Stimulated activated CD4-positive, alpha-beta T cell treated with anti-CD3 and anti-CD28 coated beads, Interleukin-1b, Interleukin-23, amount 100 ng/mL, for 1 hour (primary cell): ENCODE measurements around the gene BMAL1.

Source experiments
- DNase-seq, 2 donors: peaks; one replicate each; pipeline ENCODE4 v3.0.0-alpha.2; 2020; ENCODE audit warnings: low read depth in 2 of 2

BMAL1 gene

GRCh38 chr11:13291361-13291760 is 13.8 kb downstream of the BMAL1 start:
- no peak for DNase-seq

- DNase-seq, result no peak
Observed at GRCh38 chr11:13291800-13292199, 14.2 kb downstream of the BMAL1 start.

GRCh38 chr11:13292970-13293369 is 15.4 kb downstream of the BMAL1 start:
- DNase-seq, result no peak

- DNase-seq, result no peak
Observed at GRCh38 chr11:13294178-13294577, 16.6 kb downstream of the BMAL1 start.

- DNase-seq, result no peak
Observed at GRCh38 chr11:13294771-13295579, 17.4 kb downstream of the BMAL1 start.

- DNase-seq, result no peak
Observed at GRCh38 chr11:13297308-13297916, 19.8 kb downstream of the BMAL1 start.

GRCh38 chr11:13297917-13298356 is 20.3 kb downstream of the BMAL1 start:
- no peak for DNase-seq

- DNase-seq, result no peak
Observed at GRCh38 chr11:13298765-13299164, 21.2 kb downstream of the BMAL1 start.

GRCh38 chr11:13301522-13301921 is 23.9 kb downstream of the BMAL1 start:
- DNase-seq, result no peak

- DNase-seq, result no peak
Observed at GRCh38 chr11:13302420-13302958, 24.9 kb downstream of the BMAL1 start.

- no peak for DNase-seq
Observed at GRCh38 chr11:13303668-13304649, 26.4 kb downstream of the BMAL1 start.

GRCh38 chr11:13304655-13305335 is 27.2 kb downstream of the BMAL1 start:
- no peak for DNase-seq

GRCh38 chr11:13308704-13309103 is 31.1 kb downstream of the BMAL1 start:
- DNase-seq, result no peak

- no peak for DNase-seq
Observed at GRCh38 chr11:13309156-13309555, 31.6 kb downstream of the BMAL1 start.

GRCh38 chr11:13310443-13310842 is 32.9 kb downstream of the BMAL1 start:
- no peak for DNase-seq

- DNase-seq, result no peak
Observed at GRCh38 chr11:13311570-13311969, 34.0 kb downstream of the BMAL1 start.

GRCh38 chr11:13313005-13313819 is 35.6 kb downstream of the BMAL1 start:
- no peak for DNase-seq

- DNase-seq, result no peak
Observed at GRCh38 chr11:13314676-13315394, 37.2 kb downstream of the BMAL1 start.

GRCh38 chr11:13315517-13316432 is 38.2 kb downstream of the BMAL1 start:
- no peak for DNase-seq
